Panc1 (cell line): ENCODE data around the gene ZBED5. TPM values are rescaled to one million over a fixed set of nuclear protein-coding genes. Genes with fewer than 3 reads are reported as not detected.
A peak's percentile ranks its signal among the peaks of the same experiment; 100 is the strongest.
"Not testable (repeated sequence)": the region's sequence is repeated elsewhere in the genome, so short reads cannot be mapped to it uniquely, and the experiment has no call there.

Experiments
- ATAC-seq: fragments of 200-7000 bp; cut with Tn5 transposase; 2 replicates; pipeline ENCODE4 v1.9.1; 2020; ENCODE audit warnings: mild to moderate bottlenecking, moderate library complexity
- BruUV-seq: library from RNA; stranded (reverse); fragments of 400-500 nt; replicated peaks from 2 replicates; lab custom pipeline; 2021; lab: Mats Ljungman, UMichigan
- CTCF ChIA-PET: fragments of 300-600 bp; sonication (Branson Sonifier 250); formaldehyde crosslinking; loops from one replicate; lab custom pipeline; 2022; ENCODE audit warnings: antibody characterized with exemption; lab: Charles Lee
- POLR2A ChIA-PET: fragments of 300-600 bp; sonication (Branson Sonifier 250); formaldehyde crosslinking; loops from one replicate; lab custom pipeline; 2022; ENCODE audit warnings: antibody characterized with exemption; lab: Charles Lee
- DNase-seq: peaks from one replicate; pipeline ENCODE4 v3.0.0-alpha.2; 2010; ENCODE audit warnings: low read depth, low spot score
- H3K27ac ChIP-seq: 2 replicates; pipeline ENCODE4 v1.5.1; 2011; ENCODE audit warnings: mild to moderate bottlenecking, low read length, inconsistent platforms
- H3K27me3 ChIP-seq: fragments of 200-500 bp; sonication (Bioruptor generic); 2 replicates; pipeline ENCODE4 v1.6.0; 2014; ENCODE audit warnings: low read length, inconsistent platforms; ENCODE audit not compliant: control insufficient read depth, insufficient read depth
- H3K36me3 ChIP-seq: fragments of 200-500 bp; sonication (Bioruptor generic); 2 replicates; pipeline ENCODE4 v1.5.1; 2014; ENCODE audit warnings: inconsistent platforms, mild to moderate bottlenecking, low read length, moderate library complexity; ENCODE audit not compliant: control insufficient read depth, insufficient read depth
- H3K4me1 ChIP-seq: 2 replicates; pipeline ENCODE4 v1.5.1; 2011; ENCODE audit warnings: inconsistent platforms, mild to moderate bottlenecking, low read length, moderate library complexity; ENCODE audit not compliant: control insufficient read depth, insufficient read depth
- H3K4me3 ChIP-seq, 2 experiments: 2 replicates each; pipeline ENCODE4 v1.5.1; 2011 to 2012; ENCODE audit warnings: low read depth in 2 of 2, low read length in 2 of 2, mild to moderate bottlenecking in 2 of 2, inconsistent platforms in 1 of 2, moderate library complexity in 1 of 2
- H3K9me3 ChIP-seq: fragments of 200-500 bp; sonication (Bioruptor generic); 2 replicates; pipeline ENCODE4 v1.5.1; 2014; ENCODE audit warnings: low read depth, mild to moderate bottlenecking, inconsistent platforms, low read length, moderate library complexity; ENCODE audit not compliant: control insufficient read depth, insufficient read depth
- CTCF ChIP-seq: fragments of 450-650 bp; IDR thresholded peaks from 2 replicates; pipeline ENCODE4 v1.5.1; 2017; ENCODE audit warnings: mild to moderate bottlenecking
- POLR2AphosphoS5 ChIP-seq: IDR thresholded peaks from 2 replicates; pipeline ENCODE4 v1.6.1; 2012; ENCODE audit warnings: mild to moderate bottlenecking, low read depth, low read length, moderate library complexity
- REST ChIP-seq, 2 experiments: IDR thresholded peaks; 2 replicates each; pipeline ENCODE4 v1.6.1; 2011 to 2012; ENCODE audit warnings: low read depth in 2 of 2, control low read depth in 1 of 2, low read length in 1 of 2, mild to moderate bottlenecking in 1 of 2, moderate library complexity in 1 of 2; ENCODE audit not compliant: insufficient read depth in 1 of 2
- SIN3A ChIP-seq: IDR thresholded peaks from 2 replicates; pipeline ENCODE4 v1.6.1; 2012; ENCODE audit warnings: low read depth, mild to moderate bottlenecking, low read length, moderate library complexity, borderline replicate concordance; ENCODE audit not compliant: insufficient read depth
- TCF7L2 ChIP-seq: IDR thresholded peaks from 2 replicates; pipeline ENCODE4 v1.6.1; 2011; ENCODE audit warnings: mild to moderate bottlenecking, low read depth, low read length, inconsistent platforms
- in situ Hi-C: cut with HindIII; loops from 2 replicates; pipeline ENCODE4 v1.10.0; 2016; ENCODE audit warnings: low sequenced_read_pairs, low pct_unique_long_range_greater_than_20kb
- intact Hi-C: fragments of 100-400 bp; cut with micrococcal nuclease; formaldehyde crosslinking; loops from one replicate; pipeline ENCODE4 v1.10.0; 2022; ENCODE audit not compliant: unreplicated experiment
- total RNA-seq: library from RNA; stranded (reverse); gene quantifications from one replicate; pipeline ENCODE4 v1.2.1, GENCODE V29; 2021; ENCODE audit not compliant: unreplicated experiment

Gene ZBED5
- total RNA-seq, 1 experiment from 2014 or later, result 114 TPM

- intact Hi-C loops (no loop called here), in situ Hi-C loops (no loop called here)
- ATAC-seq (peak; percentile 36), DNase-seq (no peak)
- H3K4me3 ChIP-seq, result no peak overlapping the region
- peak overlapping the region; percentile 6; the same call in 1 of the 2 replicates for H3K27ac ChIP-seq
- H3K9me3 ChIP-seq, result no peaks in the 10 kb centered on the region
- TF ChIP-seq POLR2AphosphoS5 (no peak), SIN3A (no peak), TCF7L2 (peak; percentile 74), REST (IDR thresholded peaks at IDR 0.05; ENCODE audit: insufficient read depth in 1 of 2, low read depth in 2 of 2, low read length in 1 of 2) (0 out of 4 replicates have a peak, but pooled peaks of 1 of the 2 experiments have one; percentile 14)
- CTCF ChIA-PET, result no interaction called here
- BruUV-seq, result no TSS peak
- H3K27me3 ChIP-seq, result no peaks in the 10 kb centered on the region
- 0 out of 2 replicates have a peak, but pooled peaks cover 6% of the 10 kb centered on the region for H3K4me1 ChIP-seq
- H3K36me3 ChIP-seq, result no peaks in the 10 kb centered on the region
- POLR2A ChIA-PET, result interaction anchor here (0.6 kb wide), 1 partner anchor 14 kb away, joined by 3 read pairs; the partner anchor contains the start of gene EIF4G2
Measured at GRCh38 chr11:10823152-10823579, 34.7 kb downstream of the ZBED5 start.

GRCh38 chr11:10822491-10822890 lies 35.4 kb downstream of the ZBED5 start:
- H3K27ac ChIP-seq, H3K9me3 ChIP-seq, H3K27me3 ChIP-seq, BruUV-seq, H3K4me3 ChIP-seq, intact Hi-C loops, CTCF ChIA-PET, POLR2A ChIA-PET, H3K4me1 ChIP-seq, DNase-seq, H3K36me3 ChIP-seq, in situ Hi-C loops: not testable (repeated sequence)
- ATAC-seq, result peak; percentile 51

GRCh38 chr11:10818594-10818993 lies 39.3 kb downstream of the ZBED5 start:
- Histone ChIP-seq H3K36me3 (no peaks in the 10 kb centered on the region), H3K27me3 (no peaks in the 10 kb centered on the region), H3K4me1 (0 out of 2 replicates have a peak, but pooled peaks cover 6% of the 10 kb centered on the region), H3K9me3 (no peaks in the 10 kb centered on the region), H3K27ac (no peak overlapping the region), H3K4me3 (no peak overlapping the region)
- no TSS peak for BruUV-seq
- TF ChIP-seq TCF7L2, result no peak
- no peak for TF ChIP-seq CTCF
- no peak for TF ChIP-seq REST (IDR thresholded peaks at IDR 0.05; ENCODE audit: insufficient read depth in 1 of 2, low read depth in 2 of 2, low read length in 1 of 2)
- TF ChIP-seq POLR2AphosphoS5, result no peak
- ChIA-PET POLR2A (no interaction called here), CTCF (interaction anchor here (0.7 kb wide), 1 partner anchor 425 kb away, joined by 4 read pairs; no protein-coding TSS in a partner anchor)
- in situ Hi-C loops (no loop called here), intact Hi-C loops (no loop called here)
- no peak for DNase-seq
- ATAC-seq, result peak; percentile 67
